Measurements from ENCODE around the gene PPT1. TPM values are rescaled to one million over a fixed set of nuclear protein-coding genes. Genes with fewer than 3 reads are reported as not detected.

The PPT1 gene
- total and polyA plus RNA-seq, 10 donors, result 57.1 to 282 (median 193) TPM

DNA sequence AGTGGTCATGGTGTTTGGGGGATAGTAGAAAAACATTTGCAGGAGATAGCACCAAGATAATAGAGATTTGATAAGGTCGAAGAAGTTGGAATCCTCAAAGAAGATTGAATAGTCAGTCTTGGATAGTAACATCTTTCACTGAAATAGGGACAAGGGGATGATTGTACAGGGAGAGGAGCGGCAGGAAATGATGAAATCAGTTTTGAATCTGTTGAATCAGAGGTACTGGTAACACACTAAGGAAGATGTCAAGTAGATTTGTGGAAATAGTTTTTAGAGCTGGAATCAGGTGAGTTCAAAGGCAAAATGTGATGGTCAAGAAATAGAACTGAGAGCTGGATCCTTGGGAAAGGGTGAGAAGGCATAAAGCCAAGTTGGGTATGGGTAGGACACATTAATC, 30.0 kb downstream of the PPT1 start:
- no peak overlapping the region for H3K4me3 ChIP-seq
- WGBS, 5 donors, result 76 to 96% (median 88%) methylated on average over 2 of the region's 2 CpGs
- H3K9me3 ChIP-seq, result no peaks in the 10 kb centered on the region
- H3K36me3 ChIP-seq, result peaks cover 13 to 100% (median 98%) of the 10 kb centered on the region in 6 donors
- intact Hi-C loops (cut with DNase I; ENCODE audit: low total_unique reads), result no loop called here
- DNase-seq, result no peak
- H3K4me1 ChIP-seq, result peaks cover 34 to 71% (median 49%) of the 10 kb centered on the region in 6 donors
- no peaks in the 10 kb centered on the region for H3K27me3 ChIP-seq (replicated peaks in 1 of 7)
- H3K27ac ChIP-seq, result peak overlapping the region in 5 of 8 donors; percentile 86 to 91 (median 90)
- TF ChIP-seq, protein P1, sequence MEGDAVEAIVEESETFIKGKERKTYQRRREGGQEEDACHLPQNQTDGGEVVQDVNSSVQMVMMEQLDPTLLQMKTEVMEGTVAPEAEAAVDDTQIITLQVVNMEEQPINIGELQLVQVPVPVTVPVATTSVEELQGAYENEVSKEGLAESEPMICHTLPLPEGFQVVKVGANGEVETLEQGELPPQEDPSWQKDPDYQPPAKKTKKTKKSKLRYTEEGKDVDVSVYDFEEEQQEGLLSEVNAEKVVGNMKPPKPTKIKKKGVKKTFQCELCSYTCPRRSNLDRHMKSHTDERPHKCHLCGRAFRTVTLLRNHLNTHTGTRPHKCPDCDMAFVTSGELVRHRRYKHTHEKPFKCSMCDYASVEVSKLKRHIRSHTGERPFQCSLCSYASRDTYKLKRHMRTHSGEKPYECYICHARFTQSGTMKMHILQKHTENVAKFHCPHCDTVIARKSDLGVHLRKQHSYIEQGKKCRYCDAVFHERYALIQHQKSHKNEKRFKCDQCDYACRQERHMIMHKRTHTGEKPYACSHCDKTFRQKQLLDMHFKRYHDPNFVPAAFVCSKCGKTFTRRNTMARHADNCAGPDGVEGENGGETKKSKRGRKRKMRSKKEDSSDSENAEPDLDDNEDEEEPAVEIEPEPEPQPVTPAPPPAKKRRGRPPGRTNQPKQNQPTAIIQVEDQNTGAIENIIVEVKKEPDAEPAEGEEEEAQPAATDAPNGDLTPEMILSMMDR (IDR thresholded peaks at IDR 0.05 in 8 of 11, conservative IDR thresholded peaks at IDR 0.05 in 3 of 11), result no peak
- TF ChIP-seq POLR2A (IDR thresholded peaks at IDR 0.05), result no peak
- TF ChIP-seq POLR2AphosphoS5 (IDR thresholded peaks at IDR 0.05), result no peak

DNA sequence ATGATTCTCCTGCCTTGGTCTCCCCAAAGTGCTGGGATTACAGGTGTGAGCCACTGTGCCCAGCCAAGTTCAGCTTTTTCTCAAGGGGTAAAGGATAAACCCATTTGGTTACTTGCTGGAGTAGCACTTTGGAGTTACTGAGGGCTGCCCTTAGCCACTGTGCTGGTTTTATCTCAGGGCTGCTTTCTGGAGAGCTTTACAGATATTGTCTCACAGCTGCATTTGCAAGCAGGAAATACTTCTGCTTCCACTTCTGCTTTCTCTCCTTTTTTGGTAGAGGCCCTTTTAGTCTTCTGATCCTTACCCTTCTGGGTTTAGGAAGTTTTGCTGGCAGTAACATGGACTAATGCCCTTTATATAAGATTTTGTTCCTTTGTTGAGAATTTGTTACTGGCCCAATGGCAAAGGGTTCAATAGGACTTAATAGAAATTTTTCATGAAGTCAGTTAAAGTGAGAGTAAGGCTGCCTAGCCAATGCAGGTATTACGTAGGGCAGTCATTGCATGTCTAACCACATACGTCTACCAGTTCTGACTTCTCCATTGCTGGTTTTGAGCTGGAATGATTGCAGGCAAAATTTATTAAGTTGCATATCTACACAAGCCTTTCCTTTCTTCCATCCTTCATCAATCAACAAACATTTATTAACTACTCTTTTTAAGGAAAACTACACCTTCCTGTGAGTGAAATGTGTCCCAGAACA, 32.1 kb downstream of the PPT1 start:
- Histone ChIP-seq H3K27me3 (replicated peaks in 1 of 7) (no peaks in the 10 kb centered on the region), H3K27ac (peak overlapping the region; percentile 58 to 91 (median 87)), H3K36me3 (peaks cover 9 to 100% (median 91%) of the 10 kb centered on the region in 6 donors), H3K9me3 (no peaks in the 10 kb centered on the region), H3K4me1 (peaks cover 54 to 92% (median 69%) of the 10 kb centered on the region in 6 donors), H3K4me3 (peak overlapping the region in 1 of 8 donors; percentile 37)
- TF ChIP-seq, protein P1 (IDR thresholded peaks at IDR 0.05 in 8 of 11, conservative IDR thresholded peaks at IDR 0.05 in 3 of 11), result no peak
- TF ChIP-seq POLR2A (IDR thresholded peaks at IDR 0.05) (no peak), POLR2AphosphoS5 (IDR thresholded peaks at IDR 0.05) (peak in 1 of 3 donors; percentile 58)
- no peak for DNase-seq
- intact Hi-C loops (cut with DNase I; ENCODE audit: low total_unique reads), result no loop called here
- WGBS, 5 donors, result 32 to 54% (median 43%) methylated on average over 2 of the region's 2 CpGs

DNA sequence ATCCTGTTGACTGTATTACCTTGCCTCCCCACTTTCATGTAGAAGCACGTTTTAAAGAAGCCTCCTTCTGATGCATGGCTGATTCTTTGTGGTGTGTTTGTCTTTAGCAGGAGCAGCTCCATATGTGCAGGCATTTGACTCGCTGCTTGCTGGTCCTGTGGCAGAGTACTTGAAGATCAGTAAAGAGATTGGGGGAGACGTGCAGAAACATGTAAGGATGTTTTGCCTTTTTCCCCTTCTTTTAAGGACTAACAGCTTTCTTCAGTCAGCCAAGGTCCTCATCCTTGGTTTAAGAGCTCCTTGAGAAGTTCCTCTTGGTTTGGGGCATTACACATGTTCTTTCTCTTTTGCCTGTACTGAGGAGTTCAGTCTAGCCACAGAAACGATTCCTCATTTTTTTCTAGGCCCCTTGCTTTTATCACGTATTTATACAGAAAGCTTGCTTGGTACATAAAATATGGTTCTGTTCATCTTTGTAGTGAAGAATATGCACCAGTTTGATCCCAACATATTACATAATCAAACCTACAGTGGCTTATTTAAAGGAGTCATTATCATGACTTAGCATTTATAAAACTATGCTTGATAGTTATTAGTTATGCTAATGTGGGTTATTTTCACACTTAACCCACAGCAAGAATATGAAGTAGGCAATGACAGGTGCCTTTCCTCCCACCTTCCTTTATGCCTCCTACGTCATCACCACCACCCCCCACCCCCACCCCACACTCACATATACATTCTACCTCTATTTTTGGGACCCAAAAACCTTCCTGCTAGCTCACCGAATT, 36.9 kb downstream of the PPT1 start:
- Histone ChIP-seq H3K4me1 (peaks cover 88 to 100% (median 100%) of the 10 kb centered on the region in 6 donors), H3K36me3 (peaks cover 0 to 87% (median 45%) of the 10 kb centered on the region in 6 donors), H3K4me3 (peak overlapping the region in 7 of 8 donors; percentile 6 to 56 (median 11)), H3K27me3 (replicated peaks in 1 of 7) (no peaks in the 10 kb centered on the region), H3K27ac (peak overlapping the region; percentile 49 to 91 (median 89)), H3K9me3 (no peaks in the 10 kb centered on the region)
- intact Hi-C loops (cut with DNase I; ENCODE audit: low total_unique reads), result no loop called here
- TF ChIP-seq POLR2A (IDR thresholded peaks at IDR 0.05) (no peak), POLR2AphosphoS5 (IDR thresholded peaks at IDR 0.05) (peak in 1 of 3 donors; percentile 8)
- TF ChIP-seq, protein P1 (IDR thresholded peaks at IDR 0.05 in 8 of 11, conservative IDR thresholded peaks at IDR 0.05 in 3 of 11), result no peak
- no peak for DNase-seq
- 18 to 25% (median 19%) methylated on average over 7 of the region's 7 CpGs for WGBS, 5 donors

Data from spleen (tissue), 11 donors.